Keratinocyte (primary cell): ENCODE data around the gene BOC.

Experiments used
- EZH2 ChIP-seq: IDR thresholded peaks from one replicate; pipeline ENCODE4 v1.6.1; 2012; ENCODE audit warnings: inconsistent platforms, mild to moderate bottlenecking, low read length, moderate library complexity
- TF ChIP-seq, protein P1 (sequence below), 3 experiments: IDR thresholded peaks in 1 of 3; conservative IDR thresholded peaks in 1 of 3; optimal IDR thresholded peaks in 1 of 3; 2 replicates in 2 of 3; 3 replicates in 1 of 3; pipeline versions ENCODE3 to v1.5.1; 2011; ENCODE audit warnings: low read length in 3 of 3, mild to moderate bottlenecking in 3 of 3, moderate library complexity in 2 of 3, control low read depth in 1 of 3, inconsistent platforms in 1 of 3; ENCODE audit not compliant: insufficient read depth in 2 of 3; ENCODE audit errors: extremely low read depth in 1 of 3

DNA sequence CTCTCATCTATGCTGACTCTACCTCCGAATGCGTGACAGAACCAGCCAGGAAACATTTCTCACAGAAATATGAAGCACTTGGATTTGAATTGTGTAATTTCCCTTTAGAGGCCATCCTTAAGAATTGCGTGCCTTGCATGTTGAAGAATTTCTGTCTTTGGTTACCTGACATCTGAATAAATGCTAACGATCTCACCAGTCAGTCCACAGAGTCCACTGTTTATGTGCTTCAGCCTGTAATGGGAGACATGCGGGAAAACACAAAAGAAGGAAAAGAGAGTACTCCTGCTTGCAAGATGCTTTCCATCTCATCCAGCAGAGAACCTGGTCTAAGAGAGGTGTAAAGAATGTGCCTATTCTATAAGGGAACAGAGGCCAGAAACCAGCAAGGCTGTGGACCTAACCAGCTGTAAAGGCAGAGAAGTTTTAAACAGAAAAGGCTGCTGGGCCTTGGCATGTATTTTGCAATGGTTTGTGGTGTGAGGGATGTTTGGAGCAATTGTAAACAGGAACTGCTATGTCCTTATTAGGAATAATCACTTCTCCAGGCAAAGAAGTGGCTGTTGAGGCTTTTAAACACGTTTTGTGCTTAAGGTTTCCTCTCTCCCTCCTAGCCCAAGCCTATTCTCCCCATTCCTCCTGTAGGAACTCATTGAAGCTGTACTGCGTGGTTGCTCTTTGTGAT lies 36.4 kb upstream of the BOC start:
- TF ChIP-seq, protein P1, sequence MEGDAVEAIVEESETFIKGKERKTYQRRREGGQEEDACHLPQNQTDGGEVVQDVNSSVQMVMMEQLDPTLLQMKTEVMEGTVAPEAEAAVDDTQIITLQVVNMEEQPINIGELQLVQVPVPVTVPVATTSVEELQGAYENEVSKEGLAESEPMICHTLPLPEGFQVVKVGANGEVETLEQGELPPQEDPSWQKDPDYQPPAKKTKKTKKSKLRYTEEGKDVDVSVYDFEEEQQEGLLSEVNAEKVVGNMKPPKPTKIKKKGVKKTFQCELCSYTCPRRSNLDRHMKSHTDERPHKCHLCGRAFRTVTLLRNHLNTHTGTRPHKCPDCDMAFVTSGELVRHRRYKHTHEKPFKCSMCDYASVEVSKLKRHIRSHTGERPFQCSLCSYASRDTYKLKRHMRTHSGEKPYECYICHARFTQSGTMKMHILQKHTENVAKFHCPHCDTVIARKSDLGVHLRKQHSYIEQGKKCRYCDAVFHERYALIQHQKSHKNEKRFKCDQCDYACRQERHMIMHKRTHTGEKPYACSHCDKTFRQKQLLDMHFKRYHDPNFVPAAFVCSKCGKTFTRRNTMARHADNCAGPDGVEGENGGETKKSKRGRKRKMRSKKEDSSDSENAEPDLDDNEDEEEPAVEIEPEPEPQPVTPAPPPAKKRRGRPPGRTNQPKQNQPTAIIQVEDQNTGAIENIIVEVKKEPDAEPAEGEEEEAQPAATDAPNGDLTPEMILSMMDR (optimal IDR thresholded peaks at IDR 0.05 in 1 of 3, IDR thresholded peaks at IDR 0.05 in 1 of 3, conservative IDR thresholded peaks at IDR 0.05 in 1 of 3; ENCODE audit: extremely low read depth in 1 of 3, insufficient read depth in 2 of 3, low read length in 3 of 3), result no peak
- TF ChIP-seq EZH2, result no peak
